ENCODE measurements around the gene TMEM44. TPM values are rescaled to one million over a fixed set of nuclear protein-coding genes. Genes with fewer than 3 reads are reported as not detected.

The TMEM44 gene
- total RNA-seq, result 10 to 100 TPM; 11.9 to 19.6 TPM

- Mint-ChIP-seq H3K4me1 (ENCODE audit: low read depth) (no peaks in the 10 kb centered on the region), H3K36me3 (ENCODE audit: insufficient read depth in 2 of 2) (no peaks in the 10 kb centered on the region), H3K9me3 (no peaks in the 10 kb centered on the region), H3K27me3 (ENCODE audit: low read depth) (no peaks in the 10 kb centered on the region), H3K4me3 (peak within 1 kb of the TSS; percentile 88), H3K27ac (peak within 1 kb of the TSS; percentile 54)
- peak; percentile 70 to 81 for DNase-seq
- peak; percentile 85 to 87 for ATAC-seq (replicated peaks in 1 of 2)
Observed at GRCh38 chr3:194633349-194634004, at the start of gene TMEM44. Gene TMEM44, minus strand, starts transcription at chr3:194633419. Its CDS starts 204 bp downstream, at chr3:194633215.

GRCh38 chr3:194682694-194683310 is 49.6 kb upstream of the TMEM44 start:
- ATAC-seq (replicated peaks in 1 of 2) (peak; percentile 57 to 59), DNase-seq (peak; percentile 69 to 74)
- H3K27ac Mint-ChIP-seq, result no peak overlapping the region
- H3K36me3 Mint-ChIP-seq (ENCODE audit: insufficient read depth in 2 of 2), result peaks cover 0 to 2% of the 10 kb centered on the region in 2 donors
- peaks cover 47% of the 10 kb centered on the region for H3K4me1 Mint-ChIP-seq (ENCODE audit: low read depth)
- peaks cover 41% of the 10 kb centered on the region for H3K27me3 Mint-ChIP-seq (ENCODE audit: low read depth)
- H3K4me3 Mint-ChIP-seq, result peak overlapping the region; percentile 9 to 32
- H3K9me3 Mint-ChIP-seq, result no peaks in the 10 kb centered on the region

- Mint-ChIP-seq H3K4me3 (peak overlapping the region; percentile 9 to 32), H3K9me3 (no peaks in the 10 kb centered on the region), H3K27ac (no peak overlapping the region), H3K36me3 (ENCODE audit: insufficient read depth in 2 of 2) (peaks cover 0 to 2% of the 10 kb centered on the region in 2 donors), H3K4me1 (ENCODE audit: low read depth) (peaks cover 45% of the 10 kb centered on the region), H3K27me3 (ENCODE audit: low read depth) (peaks cover 38% of the 10 kb centered on the region)
- no peak for DNase-seq
- ATAC-seq (replicated peaks in 1 of 2), result no peak
Observed at GRCh38 chr3:194682189-194682693, 49.0 kb upstream of the TMEM44 start.

- DNase-seq (no peak), ATAC-seq (replicated peaks in 1 of 2) (no peak)
- Mint-ChIP-seq H3K9me3 (no peaks in the 10 kb centered on the region), H3K4me3 (no peak overlapping the region), H3K36me3 (ENCODE audit: insufficient read depth in 2 of 2) (peaks cover 0 to 2% of the 10 kb centered on the region in 2 donors), H3K27ac (no peak overlapping the region), H3K4me1 (ENCODE audit: low read depth) (peaks cover 43% of the 10 kb centered on the region), H3K27me3 (ENCODE audit: low read depth) (peaks cover 36% of the 10 kb centered on the region)
Observed at GRCh38 chr3:194680888-194681615, 47.8 kb upstream of the TMEM44 start.

GRCh38 chr3:194676471-194676870 is 43.3 kb upstream of the TMEM44 start:
- Mint-ChIP-seq H3K4me3 (peak overlapping the region in 1 of 2 donors; percentile 65), H3K36me3 (ENCODE audit: insufficient read depth in 2 of 2) (no peaks in the 10 kb centered on the region), H3K4me1 (ENCODE audit: low read depth) (peaks cover 44% of the 10 kb centered on the region), H3K9me3 (no peaks in the 10 kb centered on the region), H3K27me3 (ENCODE audit: low read depth) (peaks cover 26% of the 10 kb centered on the region), H3K27ac (peak overlapping the region; percentile 19)
- ATAC-seq (replicated peaks in 1 of 2) (no peak), DNase-seq (no peak)

GRCh38 chr3:194675680-194676079 is 42.5 kb upstream of the TMEM44 start:
- H3K4me3 Mint-ChIP-seq, result peak overlapping the region; percentile 65 to 72
- ATAC-seq (replicated peaks in 1 of 2), result peak; percentile 30 to 49
- no peaks in the 10 kb centered on the region for H3K36me3 Mint-ChIP-seq (ENCODE audit: insufficient read depth in 2 of 2)
- no peaks in the 10 kb centered on the region for H3K9me3 Mint-ChIP-seq
- DNase-seq, result peak in 1 of 2 donors; percentile 28
- H3K4me1 Mint-ChIP-seq (ENCODE audit: low read depth), result peaks cover 52% of the 10 kb centered on the region
- peak overlapping the region; percentile 82 for H3K27ac Mint-ChIP-seq
- peaks cover 18% of the 10 kb centered on the region for H3K27me3 Mint-ChIP-seq (ENCODE audit: low read depth)

- Mint-ChIP-seq H3K4me3 (peak overlapping the region; percentile 65 to 72), H3K36me3 (ENCODE audit: insufficient read depth in 2 of 2) (no peaks in the 10 kb centered on the region), H3K4me1 (ENCODE audit: low read depth) (peaks cover 57% of the 10 kb centered on the region), H3K27ac (peak overlapping the region; percentile 82), H3K27me3 (ENCODE audit: low read depth) (peaks cover 17% of the 10 kb centered on the region), H3K9me3 (no peaks in the 10 kb centered on the region)
- ATAC-seq (replicated peaks in 1 of 2) (peak; percentile 71 to 75), DNase-seq (peak; percentile 78 to 80)
Observed at GRCh38 chr3:194675081-194675640, 41.9 kb upstream of the TMEM44 start.

- Mint-ChIP-seq H3K9me3 (no peaks in the 10 kb centered on the region), H3K36me3 (ENCODE audit: insufficient read depth in 2 of 2) (peaks cover 2 to 4% of the 10 kb centered on the region in 2 donors), H3K4me3 (peak overlapping the region in 1 of 2 donors; percentile 65), H3K27me3 (ENCODE audit: low read depth) (peaks cover 8% of the 10 kb centered on the region), H3K27ac (peak overlapping the region; percentile 31), H3K4me1 (ENCODE audit: low read depth) (peaks cover 61% of the 10 kb centered on the region)
- ATAC-seq (replicated peaks in 1 of 2) (no peak), DNase-seq (no peak)
Observed at GRCh38 chr3:194673761-194674160, 40.5 kb upstream of the TMEM44 start.

GRCh38 chr3:194672876-194673275 is 39.7 kb upstream of the TMEM44 start:
- Mint-ChIP-seq H3K4me1 (ENCODE audit: low read depth) (peaks cover 68% of the 10 kb centered on the region), H3K4me3 (peak overlapping the region; percentile 99 to 100), H3K9me3 (no peaks in the 10 kb centered on the region), H3K27me3 (ENCODE audit: low read depth) (peaks cover 8% of the 10 kb centered on the region), H3K36me3 (ENCODE audit: insufficient read depth in 2 of 2) (peaks cover 5 to 8% of the 10 kb centered on the region in 2 donors), H3K27ac (peak overlapping the region; percentile 64)
- ATAC-seq (replicated peaks in 1 of 2), result no peak
- no peak for DNase-seq

- DNase-seq (peak; percentile 91), ATAC-seq (replicated peaks in 1 of 2) (peak; percentile 81 to 86)
- no peaks in the 10 kb centered on the region for H3K9me3 Mint-ChIP-seq
- H3K4me1 Mint-ChIP-seq (ENCODE audit: low read depth), result peaks cover 72% of the 10 kb centered on the region
- peak within 1 kb of the TSS; percentile 99 to 100 for H3K4me3 Mint-ChIP-seq
- peak within 1 kb of the TSS; percentile 99 for H3K27ac Mint-ChIP-seq
- H3K36me3 Mint-ChIP-seq (ENCODE audit: insufficient read depth in 2 of 2), result peaks cover 7 to 11% of the 10 kb centered on the region in 2 donors
- peaks cover 8% of the 10 kb centered on the region for H3K27me3 Mint-ChIP-seq (ENCODE audit: low read depth)
Observed at GRCh38 chr3:194671900-194672808, 38.9 kb upstream of the TMEM44 start, which contains the start of gene LSG1. Gene LSG1, minus strand, starts transcription at chr3:194672191. Its CDS starts 29 bp downstream, at chr3:194672162.

- H3K4me3 Mint-ChIP-seq, result peak overlapping the region; percentile 99 to 100
- H3K27ac Mint-ChIP-seq, result peak overlapping the region; percentile 99
- ATAC-seq (replicated peaks in 1 of 2) (peak in 1 of 2 donors; percentile 4), DNase-seq (peak; percentile 32)
- H3K36me3 Mint-ChIP-seq (ENCODE audit: insufficient read depth in 2 of 2), result peaks cover 7 to 11% of the 10 kb centered on the region in 2 donors
- H3K9me3 Mint-ChIP-seq, result no peaks in the 10 kb centered on the region
- peaks cover 3% of the 10 kb centered on the region for H3K27me3 Mint-ChIP-seq (ENCODE audit: low read depth)
- peaks cover 72% of the 10 kb centered on the region for H3K4me1 Mint-ChIP-seq (ENCODE audit: low read depth)
Observed at GRCh38 chr3:194671511-194671899, 38.3 kb upstream of the TMEM44 start.

- ATAC-seq (replicated peaks in 1 of 2) (no peak), DNase-seq (no peak)
- no peaks in the 10 kb centered on the region for H3K27me3 Mint-ChIP-seq (ENCODE audit: low read depth)
- H3K4me3 Mint-ChIP-seq, result no peak overlapping the region
- H3K27ac Mint-ChIP-seq, result peak overlapping the region; percentile 26
- peaks cover 12 to 32% of the 10 kb centered on the region in 2 donors for H3K36me3 Mint-ChIP-seq (ENCODE audit: insufficient read depth in 2 of 2)
- H3K4me1 Mint-ChIP-seq (ENCODE audit: low read depth), result peaks cover 52% of the 10 kb centered on the region
- no peaks in the 10 kb centered on the region for H3K9me3 Mint-ChIP-seq
Observed at GRCh38 chr3:194667363-194667762, 34.1 kb upstream of the TMEM44 start.

Measured in activated T-cell treated with anti-CD3 and anti-CD28 coated beads, Interleukin-2, amount 50 U/mL, for 72 hours (primary cell).